ENCODE results near the gene SLC25A38.

The SLC25A38 gene

DNA sequence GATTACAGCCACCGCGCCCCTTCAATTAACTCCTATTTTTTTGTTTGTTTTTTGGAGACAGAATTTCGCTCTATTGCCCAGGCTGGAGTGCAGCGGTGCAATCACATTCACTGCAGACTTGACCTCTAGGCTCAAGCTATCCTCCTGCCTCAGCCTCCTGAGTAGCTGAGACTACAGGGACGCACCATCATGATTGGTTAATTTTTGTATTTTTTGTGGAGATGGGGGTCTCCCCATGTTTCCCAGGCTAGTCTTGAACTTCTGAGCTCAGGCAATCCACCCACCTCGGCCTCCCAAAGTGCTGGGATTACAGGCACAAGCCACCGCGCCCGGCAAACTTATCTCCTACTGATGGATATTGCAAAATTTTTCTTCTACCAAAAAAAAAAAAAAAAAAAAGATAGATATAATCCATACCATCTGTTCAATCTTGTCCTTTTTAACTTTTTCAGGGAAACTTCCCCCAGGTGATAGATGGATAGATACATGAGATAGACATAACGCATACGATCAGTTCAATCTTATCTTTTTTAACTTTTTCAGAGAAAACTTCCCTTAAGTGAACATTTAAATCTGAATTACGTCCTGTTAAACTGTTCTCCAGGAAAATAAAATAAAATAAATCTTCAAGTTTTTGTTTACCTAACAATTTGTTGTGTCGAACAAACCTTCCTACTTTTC lies 22.7 kb downstream of the SLC25A38 start:
- H3K4me2 ChIP-seq (ENCODE audit: low read length) = peak overlapping the region; percentile 94
- H3K79me2 ChIP-seq = peaks cover 13% of the 10 kb centered on the region
- H3K9me3 ChIP-seq (ENCODE audit: control insufficient read depth, low read length) = no peaks in the 10 kb centered on the region
- peaks cover 10% of the 10 kb centered on the region for H3K4me1 ChIP-seq
- H3K9ac ChIP-seq = no peak overlapping the region
- TF ChIP-seq, protein P1, sequence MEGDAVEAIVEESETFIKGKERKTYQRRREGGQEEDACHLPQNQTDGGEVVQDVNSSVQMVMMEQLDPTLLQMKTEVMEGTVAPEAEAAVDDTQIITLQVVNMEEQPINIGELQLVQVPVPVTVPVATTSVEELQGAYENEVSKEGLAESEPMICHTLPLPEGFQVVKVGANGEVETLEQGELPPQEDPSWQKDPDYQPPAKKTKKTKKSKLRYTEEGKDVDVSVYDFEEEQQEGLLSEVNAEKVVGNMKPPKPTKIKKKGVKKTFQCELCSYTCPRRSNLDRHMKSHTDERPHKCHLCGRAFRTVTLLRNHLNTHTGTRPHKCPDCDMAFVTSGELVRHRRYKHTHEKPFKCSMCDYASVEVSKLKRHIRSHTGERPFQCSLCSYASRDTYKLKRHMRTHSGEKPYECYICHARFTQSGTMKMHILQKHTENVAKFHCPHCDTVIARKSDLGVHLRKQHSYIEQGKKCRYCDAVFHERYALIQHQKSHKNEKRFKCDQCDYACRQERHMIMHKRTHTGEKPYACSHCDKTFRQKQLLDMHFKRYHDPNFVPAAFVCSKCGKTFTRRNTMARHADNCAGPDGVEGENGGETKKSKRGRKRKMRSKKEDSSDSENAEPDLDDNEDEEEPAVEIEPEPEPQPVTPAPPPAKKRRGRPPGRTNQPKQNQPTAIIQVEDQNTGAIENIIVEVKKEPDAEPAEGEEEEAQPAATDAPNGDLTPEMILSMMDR (IDR thresholded peaks at IDR 0.05) = no peak
- peak overlapping the region; percentile 88 for H3K27ac ChIP-seq
- H3K4me3 ChIP-seq (ENCODE audit: low read depth, low read length) = peak overlapping the region; percentile 95
- H3K36me3 ChIP-seq (ENCODE audit: control insufficient read depth, insufficient read depth, low read length) = no peaks in the 10 kb centered on the region
- H2AFZ ChIP-seq = peak overlapping the region; percentile 87
- H3K27me3 ChIP-seq (ENCODE audit: control insufficient read depth, insufficient read depth, low read length) = no peaks in the 10 kb centered on the region

DNA sequence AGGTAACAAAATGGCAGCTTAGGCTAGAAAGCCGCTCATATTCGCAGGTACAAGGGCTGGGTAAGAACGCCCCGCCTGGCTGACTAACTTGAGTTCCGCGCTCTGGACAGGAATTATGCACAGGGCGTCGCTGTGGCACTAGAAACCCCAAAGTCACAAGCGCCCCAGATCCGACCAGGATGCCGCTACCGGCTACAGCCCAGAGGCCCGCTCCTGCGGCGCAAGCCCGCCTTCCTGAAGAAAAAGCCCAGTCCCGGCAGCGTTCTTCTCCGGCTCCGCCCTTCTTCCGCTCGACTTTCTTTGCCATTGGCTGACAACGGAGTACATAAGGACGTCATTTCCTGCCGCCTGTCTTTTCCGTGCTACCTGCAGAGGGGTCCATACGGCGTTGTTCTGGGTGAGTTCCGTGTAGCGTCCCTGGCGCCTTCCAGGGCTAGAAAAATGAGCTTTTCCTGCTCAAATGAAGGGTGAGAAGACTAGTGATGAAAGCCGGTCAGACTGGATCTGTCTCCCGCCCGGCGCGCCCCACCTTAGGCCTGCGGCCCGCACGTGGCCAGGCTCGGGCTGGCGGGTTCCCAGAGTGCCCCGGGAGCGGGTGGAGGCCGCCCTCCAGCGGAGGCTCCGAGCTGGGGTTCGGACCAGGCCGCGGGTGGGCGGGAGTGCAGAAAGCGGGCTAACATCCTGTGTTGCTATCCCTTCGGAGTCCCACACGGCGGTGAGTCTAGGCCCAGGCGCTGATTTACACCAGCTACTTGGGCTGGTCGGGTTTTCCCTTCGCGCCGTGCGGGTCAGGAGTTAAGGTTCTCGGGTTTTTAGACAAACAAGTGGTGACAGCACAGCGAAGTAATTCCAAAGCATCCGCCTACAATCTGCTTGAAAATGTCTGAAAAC lies 23.4 kb downstream of the SLC25A38 start, which contains the start of gene RPSA:
Gene RPSA (plus strand): TSS at position 353 of the 891 bp plus-strand sequence. CDS start 934 bp downstream, outside the sequence.
- peak within 1 kb of the TSS; percentile 91 for H3K9ac ChIP-seq
- H3K4me2 ChIP-seq (ENCODE audit: low read length) = peak within 1 kb of the TSS; percentile 94
- TF ChIP-seq, protein P1 (IDR thresholded peaks at IDR 0.05) = peak; percentile 14
- no peaks in the 10 kb centered on the region for H3K36me3 ChIP-seq (ENCODE audit: control insufficient read depth, insufficient read depth, low read length)
- no peaks in the 10 kb centered on the region for H3K9me3 ChIP-seq (ENCODE audit: control insufficient read depth, low read length)
- H3K27me3 ChIP-seq (ENCODE audit: control insufficient read depth, insufficient read depth, low read length) = no peaks in the 10 kb centered on the region
- H2AFZ ChIP-seq = peak within 1 kb of the TSS; percentile 87
- peaks cover 10% of the 10 kb centered on the region for H3K4me1 ChIP-seq
- peak within 1 kb of the TSS; percentile 88 for H3K27ac ChIP-seq
- H3K4me3 ChIP-seq (ENCODE audit: low read depth, low read length) = peak within 1 kb of the TSS; percentile 95
- peaks cover 13% of the 10 kb centered on the region for H3K79me2 ChIP-seq

DNA sequence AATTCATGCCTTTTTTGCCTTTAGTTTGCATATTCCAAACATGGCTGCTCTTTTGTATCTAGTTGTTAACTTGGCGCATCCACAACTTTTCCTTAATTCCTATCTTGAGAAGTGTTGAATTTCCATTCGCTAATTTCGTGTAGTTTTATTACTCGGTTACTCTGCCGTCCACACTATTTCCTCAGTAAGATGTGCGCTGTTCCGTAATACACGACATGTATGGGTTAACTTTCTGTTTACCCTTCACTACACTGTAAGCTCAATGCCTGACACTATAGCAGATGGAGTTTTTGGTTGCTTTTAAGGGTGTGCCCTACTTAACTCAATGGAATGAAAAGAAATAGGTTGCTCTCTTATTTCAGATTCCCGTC lies 24.1 kb downstream of the SLC25A38 start:
- no peaks in the 10 kb centered on the region for H3K9me3 ChIP-seq (ENCODE audit: control insufficient read depth, low read length)
- H3K9ac ChIP-seq = peak overlapping the region; percentile 91
- peak overlapping the region; percentile 87 for H2AFZ ChIP-seq
- peak overlapping the region; percentile 94 for H3K4me2 ChIP-seq (ENCODE audit: low read length)
- peak overlapping the region; percentile 95 for H3K4me3 ChIP-seq (ENCODE audit: low read depth, low read length)
- peaks cover 10% of the 10 kb centered on the region for H3K4me1 ChIP-seq
- peak overlapping the region; percentile 88 for H3K27ac ChIP-seq
- H3K36me3 ChIP-seq (ENCODE audit: control insufficient read depth, insufficient read depth, low read length) = no peaks in the 10 kb centered on the region
- TF ChIP-seq, protein P1 (IDR thresholded peaks at IDR 0.05) = no peak
- H3K27me3 ChIP-seq (ENCODE audit: control insufficient read depth, insufficient read depth, low read length) = no peaks in the 10 kb centered on the region
- peaks cover 13% of the 10 kb centered on the region for H3K79me2 ChIP-seq

DNA sequence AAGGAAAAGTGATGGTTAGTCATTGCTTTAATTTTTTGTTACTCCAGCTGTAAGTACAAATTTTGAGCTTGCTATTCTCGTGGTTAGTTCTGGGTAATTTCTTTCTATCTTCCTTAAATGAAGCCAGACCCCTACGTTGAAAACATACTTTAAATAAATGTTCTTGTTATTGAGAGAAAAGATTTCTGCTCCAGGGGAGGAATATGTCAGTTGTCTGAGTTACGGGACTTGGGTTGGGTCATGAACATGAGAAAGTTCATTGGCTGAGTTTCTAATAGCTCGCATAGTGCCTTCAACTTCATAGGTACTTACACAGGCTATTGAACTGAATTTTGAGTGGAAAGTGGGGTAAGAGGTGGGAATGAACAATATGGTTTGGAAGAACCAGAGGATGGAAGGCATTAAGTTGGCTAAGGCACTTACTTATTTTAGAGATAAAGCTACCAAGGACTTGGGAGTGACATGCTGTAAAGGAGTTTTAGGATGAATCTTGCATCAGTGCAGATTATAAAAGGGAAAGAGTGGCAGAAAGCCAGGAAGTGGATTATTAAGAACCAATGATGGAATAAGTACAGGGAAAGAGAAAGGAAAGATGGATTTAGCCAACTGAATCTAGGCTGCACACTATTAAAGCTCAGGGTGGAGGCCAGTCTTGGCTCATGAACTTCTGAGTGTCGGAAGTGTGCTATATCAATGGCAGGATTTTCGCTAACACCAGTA lies 24.8 kb downstream of the SLC25A38 start:
- TF ChIP-seq, protein P1 (IDR thresholded peaks at IDR 0.05) = no peak
- H3K4me2 ChIP-seq (ENCODE audit: low read length) = peak overlapping the region; percentile 94
- peaks cover 13% of the 10 kb centered on the region for H3K79me2 ChIP-seq
- H3K9ac ChIP-seq = no peak overlapping the region
- H3K9me3 ChIP-seq (ENCODE audit: control insufficient read depth, low read length) = no peaks in the 10 kb centered on the region
- peaks cover 10% of the 10 kb centered on the region for H3K4me1 ChIP-seq
- no peak overlapping the region for H2AFZ ChIP-seq
- no peaks in the 10 kb centered on the region for H3K27me3 ChIP-seq (ENCODE audit: control insufficient read depth, insufficient read depth, low read length)
- no peaks in the 10 kb centered on the region for H3K36me3 ChIP-seq (ENCODE audit: control insufficient read depth, insufficient read depth, low read length)
- H3K4me3 ChIP-seq (ENCODE audit: low read depth, low read length) = peak overlapping the region; percentile 95
- no peak overlapping the region for H3K27ac ChIP-seq
